Measurements from ENCODE around the gene ZNF445.

DNA sequence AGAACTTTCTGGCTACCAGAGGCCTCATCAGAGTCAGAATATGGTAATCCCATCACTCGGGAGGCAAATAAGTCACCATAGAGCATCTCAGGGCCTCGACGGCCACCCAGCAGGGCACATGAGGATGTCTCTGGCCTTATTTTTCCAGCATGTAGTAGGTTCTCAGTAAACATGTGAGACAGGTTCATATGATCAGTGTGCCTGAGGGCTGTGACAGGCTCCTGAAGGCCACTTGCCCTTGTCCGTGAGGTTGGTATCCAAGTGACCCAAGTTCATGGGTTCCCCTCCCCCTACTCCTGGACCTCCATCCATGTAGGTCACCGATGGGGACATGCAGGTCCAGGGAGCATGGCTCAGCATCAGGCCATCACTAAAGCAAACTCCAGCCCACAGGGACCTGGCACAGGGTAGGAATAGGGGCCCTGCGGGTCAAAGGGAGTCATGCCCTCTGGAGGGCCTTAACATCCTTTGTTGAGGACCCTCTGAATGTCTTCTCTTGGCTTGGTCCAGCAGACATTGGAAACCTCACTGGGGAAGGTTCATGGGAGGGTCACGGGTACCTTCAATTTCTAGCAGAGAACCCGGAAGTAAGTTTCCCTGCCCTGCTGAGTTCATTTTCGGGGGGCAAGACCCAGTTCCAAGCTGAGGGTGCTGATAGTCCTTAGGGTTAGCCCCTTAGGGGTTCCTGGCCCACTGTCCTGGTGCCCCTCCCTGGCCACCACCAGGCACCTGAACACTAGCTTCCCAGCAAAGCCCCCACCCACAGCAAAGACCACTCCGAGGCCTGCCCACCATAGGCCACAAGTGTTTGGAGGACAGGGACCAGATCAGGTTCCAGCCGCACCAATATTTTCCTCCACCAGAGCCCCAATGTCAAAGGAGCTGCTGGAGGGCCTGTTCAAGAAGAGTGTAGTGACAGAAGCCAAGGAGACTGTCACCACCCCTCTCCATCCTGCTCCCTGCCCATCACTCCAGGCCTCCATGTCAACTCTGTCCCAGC lies 61.1 kb downstream of the ZNF445 start:
- no peak for TF ChIP-seq CTCF (IDR thresholded peaks at IDR 0.05; ENCODE audit: low read length)
- TF ChIP-seq EZH2 (IDR thresholded peaks at IDR 0.05; ENCODE audit: borderline replicate concordance, low read length) = no peak

Data from OCI-LY1 (cell line).